IPS-20b (cell line): ENCODE measurements around the gene SLC2A8.

Experiments used
- H3K27ac ChIP-seq: one replicate; pipeline ENCODE4 v1.5.1; 2013; ENCODE audit warnings: low read length
- H3K27me3 ChIP-seq: 2 replicates; pipeline ENCODE4 v1.6.1; 2013; ENCODE audit warnings: mild to moderate bottlenecking, low read length, inconsistent platforms; ENCODE audit not compliant: insufficient read depth
- H3K36me3 ChIP-seq: 2 replicates; pipeline ENCODE4 v1.6.1; 2013; ENCODE audit warnings: low read depth, mild to moderate bottlenecking, inconsistent platforms, low read length, moderate library complexity; ENCODE audit not compliant: insufficient read depth
- H3K4me1 ChIP-seq: 2 replicates; pipeline ENCODE4 v1.6.1; 2013; ENCODE audit warnings: mild to moderate bottlenecking, control low read depth, inconsistent platforms, low read length, moderate library complexity; ENCODE audit not compliant: insufficient read depth
- H3K4me3 ChIP-seq: 2 replicates; pipeline ENCODE4 v1.5.1; 2013; ENCODE audit warnings: mild to moderate bottlenecking, low read length, inconsistent platforms
- H3K9ac ChIP-seq: 2 replicates; pipeline ENCODE4 v1.6.1; 2013; ENCODE audit warnings: low read depth, mild to moderate bottlenecking, inconsistent platforms, low read length, moderate library complexity
- H3K9me3 ChIP-seq: 2 replicates; pipeline ENCODE4 v1.6.1; 2013; ENCODE audit warnings: mild to moderate bottlenecking, low read depth, low read length, inconsistent platforms; ENCODE audit not compliant: insufficient read depth

Gene SLC2A8

GRCh38 chr9:127445851-127446712, 49.1 kb downstream of the SLC2A8 start:
- no peak overlapping the region for H3K4me3 ChIP-seq
- no peak overlapping the region for H3K27ac ChIP-seq
- H3K36me3 ChIP-seq: peaks cover 82% of the 10 kb centered on the region

GRCh38 chr9:127446713-127447415, 49.9 kb downstream of the SLC2A8 start:
- H3K9me3 ChIP-seq: peaks cover 7% of the 10 kb centered on the region
- no peak overlapping the region for H3K4me3 ChIP-seq
- peaks cover 78% of the 10 kb centered on the region for H3K36me3 ChIP-seq
- no peak overlapping the region for H3K9ac ChIP-seq
- H3K27me3 ChIP-seq: no peaks in the 10 kb centered on the region
- no peaks in the 10 kb centered on the region for H3K4me1 ChIP-seq
- no peak overlapping the region for H3K27ac ChIP-seq

More at GRCh38 chr9:127445851-127446712, 49.1 kb downstream of the SLC2A8 start:
- no peak overlapping the region for H3K9ac ChIP-seq
- peaks cover 7% of the 10 kb centered on the region for H3K9me3 ChIP-seq
- no peaks in the 10 kb centered on the region for H3K4me1 ChIP-seq
- H3K27me3 ChIP-seq: no peaks in the 10 kb centered on the region

- H3K4me1 ChIP-seq: peaks cover 3% of the 10 kb centered on the region; the same call in 1 of the 2 replicates
- peaks cover 7% of the 10 kb centered on the region for H3K9me3 ChIP-seq
- peak overlapping the region; percentile 99; the same call in 1 of the 2 replicates for H3K9ac ChIP-seq
- no peaks in the 10 kb centered on the region for H3K27me3 ChIP-seq
- peaks cover 75% of the 10 kb centered on the region for H3K36me3 ChIP-seq
- H3K4me3 ChIP-seq: peak overlapping the region; percentile 95
- no peak overlapping the region for H3K27ac ChIP-seq
These were observed 50.6 kb downstream of the SLC2A8 start for GRCh38 chr9:127447416-127448111.

- Histone ChIP-seq H3K27me3 (no peaks in the 10 kb centered on the region), H3K36me3 (peaks cover 71% of the 10 kb centered on the region), H3K27ac (no peak overlapping the region), H3K4me1 (peaks cover 5% of the 10 kb centered on the region; the same call in 1 of the 2 replicates), H3K4me3 (peak overlapping the region; percentile 95), H3K9me3 (peaks cover 7% of the 10 kb centered on the region), H3K9ac (peak overlapping the region; percentile 99; the same call in 1 of the 2 replicates)
These were observed 51.3 kb downstream of the SLC2A8 start for GRCh38 chr9:127448112-127448805.

- H3K4me1 ChIP-seq: peaks cover 5% of the 10 kb centered on the region; the same call in 1 of the 2 replicates
- peaks cover 1% of the 10 kb centered on the region; the same call in 1 of the 2 replicates for H3K9me3 ChIP-seq
- peak overlapping the region; percentile 99 for H3K9ac ChIP-seq
- peaks cover 64% of the 10 kb centered on the region for H3K36me3 ChIP-seq
- H3K27ac ChIP-seq: peak overlapping the region; percentile 9
- no peaks in the 10 kb centered on the region for H3K27me3 ChIP-seq
- H3K4me3 ChIP-seq: peak overlapping the region; percentile 95
These were observed 52.5 kb downstream of the SLC2A8 start for GRCh38 chr9:127449332-127449966.

GRCh38 chr9:127450243-127450760, 53.3 kb downstream of the SLC2A8 start:
- H3K27ac ChIP-seq: peak overlapping the region; percentile 62
- H3K4me3 ChIP-seq: peak overlapping the region; percentile 95
- peaks cover 56% of the 10 kb centered on the region for H3K36me3 ChIP-seq
- no peaks in the 10 kb centered on the region for H3K27me3 ChIP-seq
- H3K9me3 ChIP-seq: no peaks in the 10 kb centered on the region
- H3K4me1 ChIP-seq: peaks cover 5% of the 10 kb centered on the region; the same call in 1 of the 2 replicates
- H3K9ac ChIP-seq: peak overlapping the region; percentile 99

GRCh38 chr9:127450830-127451607, 54.0 kb downstream of the SLC2A8 start, which contains the start of the genes LRSAM1 and RPL12:
LRSAM1 (plus strand) TSS chr9:127451510; CDS start chr9:127454528, 3,018 bp downstream.
RPL12 (minus strand) TSS chr9:127451406; CDS start chr9:127451317, 89 bp downstream.
- peak within 1 kb of the TSS; percentile 95 for H3K4me3 ChIP-seq
- peak within 1 kb of the TSS; percentile 76 for H3K27ac ChIP-seq
- peak within 1 kb of the TSS; percentile 99 for H3K9ac ChIP-seq
- peaks cover 56% of the 10 kb centered on the region for H3K36me3 ChIP-seq
- no peaks in the 10 kb centered on the region for H3K9me3 ChIP-seq
- H3K27me3 ChIP-seq: no peaks in the 10 kb centered on the region
- peaks cover 5% of the 10 kb centered on the region; the same call in 1 of the 2 replicates for H3K4me1 ChIP-seq

- H3K27me3 ChIP-seq: no peaks in the 10 kb centered on the region
- peaks cover 51% of the 10 kb centered on the region for H3K36me3 ChIP-seq
- H3K4me3 ChIP-seq: peak overlapping the region; percentile 95
- H3K4me1 ChIP-seq: peaks cover 5% of the 10 kb centered on the region; the same call in 1 of the 2 replicates
- peak overlapping the region; percentile 99 for H3K9ac ChIP-seq
- H3K9me3 ChIP-seq: no peaks in the 10 kb centered on the region
- peak overlapping the region; percentile 76 for H3K27ac ChIP-seq
These were observed 54.6 kb downstream of the SLC2A8 start for GRCh38 chr9:127451608-127451857.

- H3K4me3 ChIP-seq: peak overlapping the region; percentile 95
- H3K36me3 ChIP-seq: peaks cover 49% of the 10 kb centered on the region
- no peaks in the 10 kb centered on the region for H3K9me3 ChIP-seq
- peaks cover 5% of the 10 kb centered on the region; the same call in 1 of the 2 replicates for H3K4me1 ChIP-seq
- peak overlapping the region; percentile 99 for H3K9ac ChIP-seq
- H3K27me3 ChIP-seq: no peaks in the 10 kb centered on the region
- peak overlapping the region; percentile 76 for H3K27ac ChIP-seq
These were observed 55.1 kb downstream of the SLC2A8 start for GRCh38 chr9:127451858-127452656.
